K562 (cell line): ENCODE measurements around the gene HSF2BP. TPM values are rescaled to one million over a fixed set of nuclear protein-coding genes. Genes with fewer than 3 reads are reported as not detected.

Source experiments
- ATAC-seq: fragments of 200-7000 bp; cut with Tn5 transposase; 3 replicates; pipeline ENCODE4 v1.9.1; 2020; ENCODE audit warnings: moderate library complexity
- BruUV-seq: library from RNA; stranded (reverse); fragments of 400-500 nt; replicated peaks from 2 replicates; lab custom pipeline; 2021; lab: Mats Ljungman, UMichigan
- CTCF ChIA-PET: fragments of 300-600 bp; formaldehyde crosslinking; extraction: SDS; loops from one replicate; lab custom pipeline; 2021; ENCODE audit warnings: low intra/inter-chr PET ratio; lab: Yijun Ruan, JAX
- POLR2A ChIA-PET: fragments of 300-600, 350-650 bp; sonication (Branson Sonifier 250); formaldehyde crosslinking; extraction: SDS; loops from one replicate; lab custom pipeline; 2021; ENCODE audit warnings: antibody characterized with exemption, inconsistent platforms; lab: Yijun Ruan, JAX
- DNase-seq, 4 experiments: peaks; one replicate each; pipeline versions ENCODE4 v3.0.0 to v3.0.0-alpha.2; 2011 to 2018; ENCODE audit warnings: low spot score in 3 of 4, mixed read lengths in 3 of 4; ENCODE audit errors: extremely low read depth in 1 of 4
- FAIRE-seq: peaks from 2 replicates; lab custom pipeline; 2011; peaks lifted over from hg19 to GRCh38; lab: Jason Lieb, UNC
- H2AFZ ChIP-seq: 2 replicates; pipeline ENCODE4 v1.6.0; 2011; ENCODE audit warnings: low read depth, low read length, control low read depth, inconsistent platforms
- H3K27ac ChIP-seq: fragments of 200-600 bp; 3 replicates; pipeline ENCODE4 v1.8.0; 2011; ENCODE audit warnings: low read depth, mild to moderate bottlenecking, control low read depth, inconsistent platforms, low read length, moderate library complexity, mixed read lengths; ENCODE audit errors: extremely low read depth
- H3K27me3 ChIP-seq, 2 experiments: fragments of 300-600 bp in 1 of 2; 2 replicates in 1 of 2; 3 replicates in 1 of 2; pipeline versions ENCODE4 v1.6.0 to v1.8.0; 2011; ENCODE audit warnings: inconsistent platforms in 2 of 2, low read length in 2 of 2, mild to moderate bottlenecking in 1 of 2, mixed read lengths in 1 of 2, moderate library complexity in 1 of 2; ENCODE audit not compliant: control insufficient read depth in 2 of 2, insufficient read depth in 2 of 2
- H3K36me3 ChIP-seq: fragments of 300-600 bp; 3 replicates; pipeline ENCODE4 v1.8.0; 2011; ENCODE audit warnings: mild to moderate bottlenecking, low read length, inconsistent platforms; ENCODE audit not compliant: control insufficient read depth, insufficient read depth
- H3K4me1 ChIP-seq, 2 experiments: fragments of 200-600 bp in 1 of 2; replicated peaks in 1 of 2; 2 replicates in 1 of 2; 3 replicates in 1 of 2; pipeline versions ENCODE4 v1.5.1 to v1.8.0; 2011; ENCODE audit warnings: inconsistent platforms in 2 of 2, low read length in 2 of 2, mild to moderate bottlenecking in 1 of 2, mixed read lengths in 1 of 2, moderate library complexity in 1 of 2; ENCODE audit not compliant: control insufficient read depth in 2 of 2, insufficient read depth in 2 of 2
- H3K4me2 ChIP-seq: 2 replicates; pipeline ENCODE4 v1.6.1; 2011; ENCODE audit warnings: low read length, control low read depth, inconsistent platforms, mixed read lengths; ENCODE audit not compliant: insufficient read depth
- H3K4me3 ChIP-seq: fragments of 200-600 bp; sonication (generic), shearing (Covaris generic); 2 replicates; pipeline ENCODE4 v1.5.1; 2016; ENCODE audit warnings: control low read depth, inconsistent platforms
- H3K79me2 ChIP-seq: fragments of 200-600 bp; 3 replicates; pipeline ENCODE4 v1.8.0; 2011; ENCODE audit warnings: low read length, inconsistent platforms; ENCODE audit not compliant: control insufficient read depth, insufficient read depth
- H3K9ac ChIP-seq, 2 experiments: 2 replicates each; pipeline versions ENCODE4 v1.6.0 to v1.6.1; 2011; ENCODE audit warnings: low read depth in 2 of 2, low read length in 2 of 2, control low read depth in 1 of 2, inconsistent platforms in 1 of 2, mild to moderate bottlenecking in 1 of 2, mixed read lengths in 1 of 2; ENCODE audit not compliant: insufficient read depth in 1 of 2
- H3K9me1 ChIP-seq: one replicate; pipeline ENCODE4 v1.6.0; 2011; ENCODE audit warnings: inconsistent platforms, mild to moderate bottlenecking, low read length, moderate library complexity; ENCODE audit not compliant: control insufficient read depth, insufficient read depth
- H3K9me3 ChIP-seq: replicated peaks from 2 replicates; pipeline ENCODE4 v1.5.1; 2011; ENCODE audit warnings: low read depth, low read length, inconsistent platforms; ENCODE audit not compliant: control insufficient read depth, insufficient read depth
- H4K20me1 ChIP-seq: replicated peaks from 2 replicates; pipeline ENCODE4 v1.6.1; 2011; ENCODE audit warnings: low read length, inconsistent platforms, mixed read lengths; ENCODE audit not compliant: control insufficient read depth, insufficient read depth
- EHMT2 ChIP-seq: fragments of 450-650 bp; IDR thresholded peaks from 2 replicates; pipeline ENCODE4 v1.6.1; 2018; ENCODE audit warnings: antibody characterized with exemption
- EP300 ChIP-seq: IDR thresholded peaks from 2 replicates; pipeline ENCODE4 v1.6.1; 2012; ENCODE audit warnings: low read length, improper control_type of control experiment
- ERF ChIP-seq: fragments of 450-650 bp; formaldehyde crosslinking; IDR thresholded peaks from 2 replicates; pipeline ENCODE4 v1.4.0; 2020; ENCODE audit warnings: mild to moderate bottlenecking, mixed read lengths
- FOXO4 ChIP-seq: fragments of 450-650 bp; formaldehyde crosslinking; IDR thresholded peaks from 2 replicates; pipeline ENCODE4 v1.4.0; 2020; ENCODE audit warnings: mild to moderate bottlenecking, moderate library complexity
- HES1 ChIP-seq: fragments of 450-650 bp; IDR thresholded peaks from 2 replicates; pipeline ENCODE4 v1.6.1; 2016; ENCODE audit warnings: low read depth, mild to moderate bottlenecking, moderate library complexity
- KAT7 ChIP-seq: sonication (generic); formaldehyde crosslinking; IDR thresholded peaks from 2 replicates; pipeline ENCODE4 v1.8.0; 2022; ENCODE audit warnings: missing genetic modification reagents, mild to moderate bottlenecking, borderline replicate concordance
- KLF10 ChIP-seq: fragments of 250-450 bp; sonication (Bioruptor Pico); IDR thresholded peaks from 2 replicates; pipeline ENCODE4 v1.6.1; 2021; ENCODE audit warnings: matching md5 sums
- MYC ChIP-seq, 2 experiments: fragments of 250-450 bp in 1 of 2; sonication (Bioruptor Pico) in 1 of 2; IDR thresholded peaks; 2 replicates each; pipeline versions ENCODE4 v1.5.1 to v1.6.1; 2012 to 2021; ENCODE audit warnings: low read depth in 2 of 2, borderline replicate concordance in 1 of 2, improper control_type of control experiment in 1 of 2, low read length in 1 of 2, mild to moderate bottlenecking in 1 of 2, moderate library complexity in 1 of 2
- NONO ChIP-seq, 2 experiments: fragments of 200-400 bp in 1 of 2; fragments of 450-650 bp in 1 of 2; formaldehyde crosslinking in 1 of 2; IDR thresholded peaks; 2 replicates each; pipeline ENCODE4 v1.6.1; 2017; ENCODE audit warnings: low read depth in 2 of 2, mild to moderate bottlenecking in 2 of 2, moderate library complexity in 2 of 2, low read length in 1 of 2
- RFX5 ChIP-seq: IDR thresholded peaks from 2 replicates; pipeline ENCODE4 v1.6.1; 2011; ENCODE audit warnings: low read depth, mild to moderate bottlenecking, improper control_type of control experiment, low read length
- SMARCE1 ChIP-seq: fragments of 450-650 bp; IDR thresholded peaks from 2 replicates; pipeline ENCODE4 v1.7.1; 2016; ENCODE audit warnings: mild to moderate bottlenecking
- WGBS: fragments of 100-300 bp; shearing (Covaris generic); methylation state at CpG from one replicate; pipeline ENCODE4 v1.1.6; 2016; ENCODE audit warnings: low coverage, mixed read lengths; ENCODE audit not compliant: insufficient coverage; ENCODE audit errors: missing lambda C conversion rate; 5-methylcytosine and 5-hydroxymethylcytosine counted together
- in situ Hi-C: fragments of 300-500 bp; cut with MboI; formaldehyde crosslinking; loops from 4 replicates; pipeline ENCODE4 v1.15.0; 2018; ENCODE audit warnings: inconsistent platforms, mixed read lengths
- intact Hi-C: fragments of 100-400 bp; cut with micrococcal nuclease; formaldehyde crosslinking; loops from 2 replicates; pipeline ENCODE4 v1.14.2; 2022
- polyA plus RNA-seq, 8 experiments: library from polyadenylated mRNA; depleted of rRNA in 4 of 8; stranded (reverse) in 5 of 8; unstranded in 3 of 8; fragments of >200 nt; fragmentation: Nextera tagmentation in 2 of 8; fragmentation: Illumina TruSeq in 1 of 8; extraction: Ambion mirVana in 2 of 8; extraction: Trizol in 1 of 8; gene quantifications; 2 replicates each; pipeline versions ENCODE4 v1.2.1 to v1.2.3, GENCODE V29; 2011 to 2014; ENCODE audit warnings: inconsistent platforms in 1 of 8, missing spikeins in 1 of 8
- total RNA-seq, 7 experiments: library from RNA; depleted of rRNA in 6 of 7; stranded (reverse); fragments of >200 nt in 6 of 7; fragmentation: Illumina TruSeq in 2 of 7; extraction: Trizol in 2 of 7; gene quantifications; 2 replicates each; pipeline versions ENCODE4 v1.2.1 to v1.2.3, GENCODE V29; 2011 to 2021; ENCODE audit warnings: low replicate concordance in 1 of 7

Gene HSF2BP
- total and polyA plus RNA-seq, 9 of the 15 experiments (the other 6 are each of a cell fraction or from before 2014, with no cell fraction given): 0.04 to 0.57 (median 0.20) TPM; not detected in 2

- TF ChIP-seq FOXO4 (CRISPR knock-in tag) (no peak), EP300 (no peak), MYC (IDR thresholded peaks at IDR 0.05; ENCODE audit: low read depth, low read length) (no peak), MYC (CRISPR knock-in tag; IDR thresholded peaks at IDR 0.05; ENCODE audit: borderline replicate concordance, low read depth) (no peak), NONO (IDR thresholded peaks at IDR 0.05; ENCODE audit: low read depth in 2 of 2, low read length in 1 of 2) (no peak), ERF (no peak), KAT7 (CRISPR knock-in tag) (no peak), RFX5 (no peak)
Measured at GRCh38 chr21:43590194-43590593, 69.1 kb downstream of the HSF2BP start (continued).

- Histone ChIP-seq H3K79me2 (no peaks in the 10 kb centered on the region), H3K27me3 (peaks cover 20 to 28% of the 10 kb centered on the region in 2 experiments), H2AFZ (no peak overlapping the region), H3K9ac (no peak overlapping the region), H4K20me1 (no peaks in the 10 kb centered on the region), H3K4me3 (no peak overlapping the region), H3K27ac (no peak overlapping the region), H3K4me1 (no peaks in the 10 kb centered on the region), H3K4me2 (no peak overlapping the region), H3K36me3 (no peaks in the 10 kb centered on the region), H3K9me3 (no peaks in the 10 kb centered on the region), H3K9me1 (no peaks in the 10 kb centered on the region)
- in situ Hi-C loops (no loop called here), intact Hi-C loops (no loop called here)
- TF ChIP-seq HES1 (no peak), SMARCE1 (no peak), EHMT2 (no peak), KLF10 (no peak)
- CTCF ChIA-PET: no interaction called here
- no peak for DNase-seq
- FAIRE-seq: no peak
- no TSS peak for BruUV-seq
- WGBS: 0% methylated on average over 1 of the region's 1 CpG
- POLR2A ChIA-PET: no interaction called here
- no peak for ATAC-seq
Measured at GRCh38 chr21:43588957-43589356, 70.3 kb downstream of the HSF2BP start.
